Stomach (tissue), 9 donors: ENCODE data around the gene KLC4. TPM values are rescaled to one million over a fixed set of nuclear protein-coding genes. Genes with fewer than 3 reads are reported as not detected.

Experiments used
- DNase-seq, 2 donors: peaks; one replicate each; pipeline versions ENCODE4 v3.0.0 to v3.0.0-alpha.2; 2013 to 2019
- H3K27ac ChIP-seq, 5 donors: fragments of 200-600 bp in 4 of 5; sonication (generic) in 4 of 5; one replicate each; pipeline ENCODE4 v1.5.1; 2013 to 2019; ENCODE audit warnings: mild to moderate bottlenecking in 1 of 5, moderate library complexity in 1 of 5
- H3K27me3 ChIP-seq, 3 donors: fragments of 200-600 bp; sonication (generic); one replicate each; pipeline ENCODE4 v1.5.1; 2017 to 2019; ENCODE audit warnings: mixed run types in 1 of 3
- H3K36me3 ChIP-seq, 4 donors: fragments of 200-600 bp; sonication (generic); 1 replicate in 3 of 4; 2 replicates in 1 of 4; pipeline ENCODE4 v1.5.1; 2016 to 2019
- H3K4me1 ChIP-seq, 4 donors: fragments of 200-600 bp; sonication (generic); one replicate each; pipeline ENCODE4 v1.5.1; 2016 to 2019
- H3K4me3 ChIP-seq, 4 donors: fragments of 200-600 bp; sonication (generic) in 3 of 4; one replicate each; pipeline ENCODE4 v1.5.1; 2016 to 2019; ENCODE audit warnings: mild to moderate bottlenecking in 1 of 4
- H3K9me3 ChIP-seq, 4 donors: fragments of 200-600 bp; sonication (generic); one replicate each; pipeline ENCODE4 v1.5.1; 2016 to 2019
- EP300 ChIP-seq: sonication (generic); formaldehyde crosslinking; IDR thresholded peaks from one replicate; pipeline ENCODE4 v1.6.1; 2017; ENCODE audit warnings: antibody characterized with exemption
- POLR2A ChIP-seq, 4 donors: fragments of 450-650 bp; IDR thresholded peaks; one replicate each; pipeline ENCODE4 v1.6.1; 2016; ENCODE audit warnings: antibody characterized with exemption in 4 of 4, control low read depth in 2 of 4, mild to moderate bottlenecking in 1 of 4, moderate library complexity in 1 of 4
- POLR2AphosphoS5 ChIP-seq, 3 donors: sonication (generic); formaldehyde crosslinking; IDR thresholded peaks; one replicate each; pipeline ENCODE4 v1.6.1; 2016; ENCODE audit warnings: antibody characterized with exemption in 3 of 3
- WGBS, 5 donors: extraction: QIAGEN DNeasy Blood & Tissue Kit in 3 of 5; methylation state at CpG; one replicate each; pipeline versions ENCODE4 v1.1.5 to v1.1.7; 2013 to 2018; 5-methylcytosine and 5-hydroxymethylcytosine counted together
- intact Hi-C: fragments of 100-400 bp; cut with DNase I; formaldehyde crosslinking; loops from one replicate; pipeline ENCODE4 v1.15.1; 2023; ENCODE audit warnings: low total_unique reads
- polyA plus RNA-seq, 3 donors: library from polyadenylated mRNA; stranded (reverse); fragments of 200-250 nt; gene quantifications; one replicate each; pipeline ENCODE4 v1.2.3, GENCODE V29; 2013
- total RNA-seq, 5 donors: library from RNA; depleted of rRNA; stranded (reverse); fragments of >200 nt; gene quantifications; one replicate each; pipeline versions ENCODE4 v1.1.0 to v1.2.3, GENCODE V29; 2014 to 2016
- TF ChIP-seq, protein P1 (sequence below), 7 experiments: fragments of 450-650 bp in 4 of 7; fragments of 200-600 bp in 3 of 7; sonication (generic) in 3 of 7; IDR thresholded peaks; one replicate each; pipeline ENCODE4 v1.5.1; 2016 to 2019; ENCODE audit warnings: antibody characterized with exemption in 7 of 7, control low read depth in 2 of 7, mild to moderate bottlenecking in 1 of 7
- donor health status: healthy with polysubstance abuse.
- donor health status: Bipolar disorder and iron deficiency.
- donor health status: healthy.

The KLC4 gene
- total and polyA plus RNA-seq, 8 donors: 23.5 to 410 (median 48.3) TPM

- Histone ChIP-seq H3K4me1 (peaks cover 0 to 6% (median 0%) of the 10 kb centered on the region in 4 donors), H3K9me3 (no peaks in the 10 kb centered on the region), H3K36me3 (peaks cover 62 to 100% (median 97%) of the 10 kb centered on the region in 4 donors), H3K27me3 (no peaks in the 10 kb centered on the region), H3K27ac (no peak overlapping the region), H3K4me3 (no peak overlapping the region)
- no peak for DNase-seq
- TF ChIP-seq, protein P1, sequence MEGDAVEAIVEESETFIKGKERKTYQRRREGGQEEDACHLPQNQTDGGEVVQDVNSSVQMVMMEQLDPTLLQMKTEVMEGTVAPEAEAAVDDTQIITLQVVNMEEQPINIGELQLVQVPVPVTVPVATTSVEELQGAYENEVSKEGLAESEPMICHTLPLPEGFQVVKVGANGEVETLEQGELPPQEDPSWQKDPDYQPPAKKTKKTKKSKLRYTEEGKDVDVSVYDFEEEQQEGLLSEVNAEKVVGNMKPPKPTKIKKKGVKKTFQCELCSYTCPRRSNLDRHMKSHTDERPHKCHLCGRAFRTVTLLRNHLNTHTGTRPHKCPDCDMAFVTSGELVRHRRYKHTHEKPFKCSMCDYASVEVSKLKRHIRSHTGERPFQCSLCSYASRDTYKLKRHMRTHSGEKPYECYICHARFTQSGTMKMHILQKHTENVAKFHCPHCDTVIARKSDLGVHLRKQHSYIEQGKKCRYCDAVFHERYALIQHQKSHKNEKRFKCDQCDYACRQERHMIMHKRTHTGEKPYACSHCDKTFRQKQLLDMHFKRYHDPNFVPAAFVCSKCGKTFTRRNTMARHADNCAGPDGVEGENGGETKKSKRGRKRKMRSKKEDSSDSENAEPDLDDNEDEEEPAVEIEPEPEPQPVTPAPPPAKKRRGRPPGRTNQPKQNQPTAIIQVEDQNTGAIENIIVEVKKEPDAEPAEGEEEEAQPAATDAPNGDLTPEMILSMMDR (IDR thresholded peaks at IDR 0.05): no peak
- TF ChIP-seq POLR2AphosphoS5 (IDR thresholded peaks at IDR 0.05): no peak
- TF ChIP-seq EP300: no peak
- 66 to 89% (median 70%) methylated on average over 2 of the region's 2 CpGs for WGBS, 5 donors
- intact Hi-C loops: no loop called here
These were observed 25.8 kb upstream of the KLC4 start for GRCh38 chr6:43033496-43034189.

- no peak overlapping the region for H3K4me3 ChIP-seq
- peaks cover 0 to 6% (median 0%) of the 10 kb centered on the region in 4 donors for H3K4me1 ChIP-seq
- 79 to 91% (median 88%) methylated on average over 2 of the region's 2 CpGs for WGBS, 5 donors
- DNase-seq: no peak
- intact Hi-C loops: no loop called here
- H3K9me3 ChIP-seq: no peaks in the 10 kb centered on the region
- H3K27ac ChIP-seq: no peak overlapping the region
- TF ChIP-seq POLR2A (IDR thresholded peaks at IDR 0.05) (no peak), POLR2AphosphoS5 (IDR thresholded peaks at IDR 0.05) (no peak), EP300 (no peak)
- TF ChIP-seq, protein P1 (IDR thresholded peaks at IDR 0.05): no peak
- no peaks in the 10 kb centered on the region for H3K27me3 ChIP-seq
- peaks cover 60 to 100% (median 97%) of the 10 kb centered on the region in 4 donors for H3K36me3 ChIP-seq
These were observed 25.3 kb upstream of the KLC4 start for GRCh38 chr6:43034190-43034525.

DNA sequence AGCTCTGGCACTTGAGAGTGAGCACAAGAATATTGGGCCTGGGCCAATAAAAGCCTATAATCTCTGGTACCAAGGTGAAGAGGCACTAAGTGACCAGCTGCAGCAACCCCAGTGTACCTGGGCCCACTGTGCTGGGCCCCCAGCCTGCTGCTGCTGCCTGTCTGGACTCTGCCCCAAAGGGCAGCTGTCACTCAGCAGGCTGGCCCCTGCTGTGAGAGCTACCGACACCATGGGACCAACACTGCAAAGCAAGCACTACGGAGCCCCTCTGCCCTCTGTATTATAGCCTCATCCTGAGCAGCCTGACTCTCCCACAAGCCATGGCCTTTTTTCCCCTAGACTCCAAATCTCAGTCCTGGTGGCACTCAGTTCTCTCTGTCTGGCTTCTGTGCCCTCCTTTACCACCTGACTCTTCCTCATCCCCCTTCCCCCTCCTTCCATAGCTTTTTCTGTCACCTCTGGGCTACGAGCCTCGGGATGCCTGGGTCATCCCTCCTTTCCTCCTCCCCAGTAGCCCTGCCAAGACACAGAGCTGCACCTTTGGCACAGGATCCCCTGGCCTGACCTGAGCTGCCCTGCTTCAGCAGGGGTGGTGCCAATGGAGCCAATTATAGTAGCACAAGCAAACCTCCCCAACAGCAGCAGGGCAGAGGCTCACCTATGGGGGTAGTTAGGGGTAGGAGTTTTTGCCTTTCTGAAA, 23.8 kb upstream of the KLC4 start:
- Histone ChIP-seq H3K4me3 (no peak overlapping the region), H3K27me3 (no peaks in the 10 kb centered on the region), H3K27ac (no peak overlapping the region), H3K9me3 (no peaks in the 10 kb centered on the region), H3K4me1 (peaks cover 0 to 6% (median 0%) of the 10 kb centered on the region in 4 donors), H3K36me3 (peaks cover 53 to 99% (median 96%) of the 10 kb centered on the region in 4 donors)
- no peak for DNase-seq
- TF ChIP-seq POLR2A (IDR thresholded peaks at IDR 0.05) (no peak), POLR2AphosphoS5 (IDR thresholded peaks at IDR 0.05) (no peak), EP300 (no peak)
- TF ChIP-seq, protein P1 (IDR thresholded peaks at IDR 0.05): no peak
- intact Hi-C loops: no loop called here
- 54 to 77% (median 61%) methylated on average over 4 of the region's 4 CpGs for WGBS, 5 donors

GRCh38 chr6:43036712-43037111, 22.7 kb upstream of the KLC4 start:
- DNase-seq: no peak
- H3K27me3 ChIP-seq: no peaks in the 10 kb centered on the region
- H3K4me1 ChIP-seq: peaks cover 0 to 6% (median 0%) of the 10 kb centered on the region in 4 donors
- WGBS, 5 donors: 85 to 94% (median 92%) methylated on average over 9 of the region's 9 CpGs
- no peak for TF ChIP-seq POLR2AphosphoS5 (IDR thresholded peaks at IDR 0.05)
- no peak for TF ChIP-seq POLR2A (IDR thresholded peaks at IDR 0.05)
- TF ChIP-seq EP300: no peak
- TF ChIP-seq, protein P1 (IDR thresholded peaks at IDR 0.05): no peak
- no peak overlapping the region for H3K4me3 ChIP-seq
- H3K27ac ChIP-seq: no peak overlapping the region
- intact Hi-C loops: no loop called here
- H3K9me3 ChIP-seq: no peaks in the 10 kb centered on the region
- peaks cover 50 to 99% (median 95%) of the 10 kb centered on the region in 4 donors for H3K36me3 ChIP-seq
